Left ventricle myocardium inferior (tissue), 1 donor: ENCODE measurements around the gene INPP5J. TPM values are rescaled to one million over a fixed set of nuclear protein-coding genes. Genes with fewer than 3 reads are reported as not detected.
"Not testable (repeated sequence)": the region's sequence is repeated elsewhere in the genome, so short reads cannot be mapped to it uniquely, and the experiment has no call there.

Source experiments
- DNase-seq: peaks from one replicate; pipeline ENCODE4 v3.0.0-alpha.2; 2020
- H3K27ac ChIP-seq: fragments of 200-600 bp; replicated peaks from 2 replicates; pipeline ENCODE4 v1.8.0; 2021
- H3K27me3 ChIP-seq: fragments of 200-600 bp; 2 replicates; pipeline ENCODE4 v1.8.0; 2021; ENCODE audit warnings: low read depth
- H3K36me3 ChIP-seq: fragments of 200-600 bp; 2 replicates; pipeline ENCODE4 v1.8.0; 2021
- H3K4me1 ChIP-seq: fragments of 200-600 bp; 2 replicates; pipeline ENCODE4 v1.8.0; 2021
- H3K4me3 ChIP-seq: fragments of 200-600 bp; 2 replicates; pipeline ENCODE4 v1.8.0; 2021; ENCODE audit warnings: mild to moderate bottlenecking, moderate library complexity
- H3K9me3 ChIP-seq: fragments of 200-600 bp; replicated peaks from 2 replicates; pipeline ENCODE4 v1.8.0; 2021
- intact Hi-C: fragments of 100-400 bp; cut with micrococcal nuclease; formaldehyde crosslinking; loops from one replicate; pipeline ENCODE4 v1.11.0; 2022
- long read RNA-seq: library from polyadenylated mRNA; unstranded; transcript quantifications from one replicate; pipeline ENCODE4 v2.0.0, GENCODE V29; 2021
- total RNA-seq: library from RNA; stranded (reverse); fragmentation: NEBNext Ultra II Directional; extraction: Animal tissue kit (Norgen Biotek cat#: 25700); gene quantifications from one replicate; pipeline ENCODE4 v1.2.1, GENCODE V29; 2021
- TF ChIP-seq, protein P1 (sequence below): fragments of 200-600 bp; IDR thresholded peaks from 2 replicates; pipeline ENCODE4 v1.8.0; 2021; ENCODE audit warnings: antibody characterized with exemption, mild to moderate bottlenecking, borderline replicate concordance
- donor health status: DM: no; HTN: yes; CAD: no; lungs with severe emphysema.

Gene INPP5J, protein sequence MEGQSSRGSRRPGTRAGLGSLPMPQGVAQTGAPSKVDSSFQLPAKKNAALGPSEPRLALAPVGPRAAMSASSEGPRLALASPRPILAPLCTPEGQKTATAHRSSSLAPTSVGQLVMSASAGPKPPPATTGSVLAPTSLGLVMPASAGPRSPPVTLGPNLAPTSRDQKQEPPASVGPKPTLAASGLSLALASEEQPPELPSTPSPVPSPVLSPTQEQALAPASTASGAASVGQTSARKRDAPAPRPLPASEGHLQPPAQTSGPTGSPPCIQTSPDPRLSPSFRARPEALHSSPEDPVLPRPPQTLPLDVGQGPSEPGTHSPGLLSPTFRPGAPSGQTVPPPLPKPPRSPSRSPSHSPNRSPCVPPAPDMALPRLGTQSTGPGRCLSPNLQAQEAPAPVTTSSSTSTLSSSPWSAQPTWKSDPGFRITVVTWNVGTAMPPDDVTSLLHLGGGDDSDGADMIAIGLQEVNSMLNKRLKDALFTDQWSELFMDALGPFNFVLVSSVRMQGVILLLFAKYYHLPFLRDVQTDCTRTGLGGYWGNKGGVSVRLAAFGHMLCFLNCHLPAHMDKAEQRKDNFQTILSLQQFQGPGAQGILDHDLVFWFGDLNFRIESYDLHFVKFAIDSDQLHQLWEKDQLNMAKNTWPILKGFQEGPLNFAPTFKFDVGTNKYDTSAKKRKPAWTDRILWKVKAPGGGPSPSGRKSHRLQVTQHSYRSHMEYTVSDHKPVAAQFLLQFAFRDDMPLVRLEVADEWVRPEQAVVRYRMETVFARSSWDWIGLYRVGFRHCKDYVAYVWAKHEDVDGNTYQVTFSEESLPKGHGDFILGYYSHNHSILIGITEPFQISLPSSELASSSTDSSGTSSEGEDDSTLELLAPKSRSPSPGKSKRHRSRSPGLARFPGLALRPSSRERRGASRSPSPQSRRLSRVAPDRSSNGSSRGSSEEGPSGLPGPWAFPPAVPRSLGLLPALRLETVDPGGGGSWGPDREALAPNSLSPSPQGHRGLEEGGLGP
- total RNA-seq = 20.7 TPM
- long read RNA-seq, transcript INPP5J-201 (13 exons, 3,347 nt) = major isoform, 7 of 66 reads
- long read RNA-seq, transcript INPP5J-205 (13 exons, 2,215 nt) = minor isoform, 6 of 66 reads
- long read RNA-seq, partial matches to known transcripts = 38 of 66 reads
- long read RNA-seq, other reads (novel, unspliced or antisense) = 11 of 66 reads

DNA sequence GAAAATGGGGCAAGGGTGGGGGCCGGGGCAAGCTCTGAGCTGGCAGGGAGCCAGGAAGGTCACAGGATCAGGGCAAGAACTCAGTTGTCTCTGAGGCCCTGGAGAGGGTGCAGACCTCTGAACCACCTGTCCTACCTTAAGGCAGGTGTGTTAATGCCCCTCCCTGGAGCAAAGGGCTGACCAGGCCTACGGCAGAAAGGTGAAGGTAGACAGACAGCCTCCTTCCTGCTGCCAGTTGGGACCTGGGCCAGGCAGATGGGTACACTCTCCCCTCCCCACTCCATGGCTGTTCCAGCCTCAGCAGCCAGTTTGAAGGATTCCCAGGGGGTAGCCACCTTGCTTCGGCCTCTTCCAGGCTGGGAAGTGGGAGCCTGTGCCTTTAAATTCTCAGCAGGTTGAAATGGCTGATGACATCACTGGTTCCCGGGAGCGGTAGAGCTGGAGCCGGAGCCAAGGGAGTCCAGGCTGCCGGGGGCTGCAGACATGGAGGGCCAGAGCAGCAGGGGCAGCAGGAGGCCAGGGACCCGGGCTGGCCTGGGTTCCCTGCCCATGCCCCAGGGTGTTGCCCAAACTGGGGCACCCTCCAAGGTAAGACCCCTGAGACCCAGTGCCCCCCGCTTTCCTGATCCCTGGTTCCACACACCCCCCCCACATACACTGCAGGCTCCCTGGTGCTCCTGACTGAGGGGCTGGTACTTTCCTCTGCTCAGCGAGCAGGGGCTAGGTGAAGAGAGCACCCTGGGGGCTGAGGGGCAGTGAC, at the start of gene INPP5J:
Gene INPP5J, plus strand, starts transcription at position 435 of the 760 bp plus-strand sequence. Its CDS starts 49 bp downstream, at position 484.
- TF ChIP-seq, protein P1, sequence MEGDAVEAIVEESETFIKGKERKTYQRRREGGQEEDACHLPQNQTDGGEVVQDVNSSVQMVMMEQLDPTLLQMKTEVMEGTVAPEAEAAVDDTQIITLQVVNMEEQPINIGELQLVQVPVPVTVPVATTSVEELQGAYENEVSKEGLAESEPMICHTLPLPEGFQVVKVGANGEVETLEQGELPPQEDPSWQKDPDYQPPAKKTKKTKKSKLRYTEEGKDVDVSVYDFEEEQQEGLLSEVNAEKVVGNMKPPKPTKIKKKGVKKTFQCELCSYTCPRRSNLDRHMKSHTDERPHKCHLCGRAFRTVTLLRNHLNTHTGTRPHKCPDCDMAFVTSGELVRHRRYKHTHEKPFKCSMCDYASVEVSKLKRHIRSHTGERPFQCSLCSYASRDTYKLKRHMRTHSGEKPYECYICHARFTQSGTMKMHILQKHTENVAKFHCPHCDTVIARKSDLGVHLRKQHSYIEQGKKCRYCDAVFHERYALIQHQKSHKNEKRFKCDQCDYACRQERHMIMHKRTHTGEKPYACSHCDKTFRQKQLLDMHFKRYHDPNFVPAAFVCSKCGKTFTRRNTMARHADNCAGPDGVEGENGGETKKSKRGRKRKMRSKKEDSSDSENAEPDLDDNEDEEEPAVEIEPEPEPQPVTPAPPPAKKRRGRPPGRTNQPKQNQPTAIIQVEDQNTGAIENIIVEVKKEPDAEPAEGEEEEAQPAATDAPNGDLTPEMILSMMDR = no peak
- Histone ChIP-seq H3K27ac (peak within 1 kb of the TSS; percentile 93), H3K4me1 (peaks cover 57% of the 10 kb centered on the region), H3K4me3 (peak within 1 kb of the TSS; percentile 72), H3K36me3 (no peaks in the 10 kb centered on the region), H3K27me3 (no peaks in the 10 kb centered on the region), H3K9me3 (no peaks in the 10 kb centered on the region)
- peak; percentile 59 for DNase-seq
- intact Hi-C loops = no loop called here

- H3K27ac ChIP-seq = peak overlapping the region; percentile 86
- H3K4me1 ChIP-seq = peaks cover 34% of the 10 kb centered on the region
- H3K9me3 ChIP-seq, intact Hi-C loops, H3K27me3 ChIP-seq, H3K4me3 ChIP-seq, DNase-seq, H3K36me3 ChIP-seq: not testable (repeated sequence)
Observed at GRCh38 chr22:31073125-31073524, 49.6 kb upstream of the INPP5J start.

- H3K4me3 ChIP-seq, H3K27me3 ChIP-seq, DNase-seq, H3K36me3 ChIP-seq, intact Hi-C loops, H3K9me3 ChIP-seq: not testable (repeated sequence)
- H3K27ac ChIP-seq = peak overlapping the region; percentile 86
- H3K4me1 ChIP-seq = peaks cover 34% of the 10 kb centered on the region
Observed at GRCh38 chr22:31073545-31074145, 49.1 kb upstream of the INPP5J start.

- H3K4me3 ChIP-seq = no peak overlapping the region
Observed at GRCh38 chr22:31075961-31076360, 46.8 kb upstream of the INPP5J start.

GRCh38 chr22:31077681-31078080, 45.1 kb upstream of the INPP5J start:
- no peak overlapping the region for H3K4me3 ChIP-seq
- H3K27me3 ChIP-seq = no peaks in the 10 kb centered on the region
- no peaks in the 10 kb centered on the region for H3K9me3 ChIP-seq
- no peaks in the 10 kb centered on the region for H3K36me3 ChIP-seq
- intact Hi-C loops = no loop called here
- DNase-seq = no peak
- H3K4me1 ChIP-seq = peaks cover 57% of the 10 kb centered on the region
- TF ChIP-seq, protein P1 = no peak
- H3K27ac ChIP-seq = peak overlapping the region; percentile 23

More at GRCh38 chr22:31075961-31076360, 46.8 kb upstream of the INPP5J start:
- peak overlapping the region; percentile 86 for H3K27ac ChIP-seq
- no peaks in the 10 kb centered on the region for H3K9me3 ChIP-seq
- no peaks in the 10 kb centered on the region for H3K36me3 ChIP-seq
- TF ChIP-seq, protein P1 = no peak
- intact Hi-C loops = no loop called here
- H3K27me3 ChIP-seq = no peaks in the 10 kb centered on the region
- DNase-seq = peak; percentile 93
- H3K4me1 ChIP-seq = peaks cover 43% of the 10 kb centered on the region

- H3K27ac ChIP-seq = peak overlapping the region; percentile 23
- intact Hi-C loops = not testable (repeated sequence)
Observed at GRCh38 chr22:31078389-31078788, 44.4 kb upstream of the INPP5J start.

More at GRCh38 chr22:31078389-31078788, 44.4 kb upstream of the INPP5J start:
- H3K27me3 ChIP-seq, H3K36me3 ChIP-seq, H3K4me3 ChIP-seq, DNase-seq, H3K9me3 ChIP-seq: not testable (repeated sequence)
- peaks cover 63% of the 10 kb centered on the region for H3K4me1 ChIP-seq
